Chondrocyte (in vitro differentiated cells): ENCODE results near the gene LRPAP1. TPM values are rescaled to one million over a fixed set of nuclear protein-coding genes. Genes with fewer than 3 reads are reported as not detected.

Experiments used
- DNase-seq: peaks from one replicate; pipeline ENCODE4 v3.0.0; 2021; ENCODE audit warnings: mixed read lengths, low spot score
- H3K27ac Mint-ChIP-seq: one replicate; pipeline ENCODE4 v1.8.0; 2021; ENCODE audit warnings: mild to moderate bottlenecking, moderate library complexity, mixed read lengths; ENCODE audit not compliant: unreplicated experiment
- H3K27me3 Mint-ChIP-seq: 2 replicates; pipeline ENCODE4 v1.8.0; 2021; ENCODE audit warnings: low read depth, mixed read lengths
- H3K36me3 Mint-ChIP-seq: 2 replicates; pipeline ENCODE4 v1.8.0; 2021; ENCODE audit warnings: low read depth, mixed read lengths
- H3K4me1 Mint-ChIP-seq: 2 replicates; pipeline ENCODE4 v1.8.0; 2021; ENCODE audit warnings: low read depth, mild to moderate bottlenecking, mixed read lengths
- H3K4me3 Mint-ChIP-seq: one replicate; pipeline ENCODE4 v1.8.0; 2021; ENCODE audit warnings: mild to moderate bottlenecking, moderate library complexity, mixed read lengths; ENCODE audit not compliant: unreplicated experiment
- H3K9me3 Mint-ChIP-seq: 2 replicates; pipeline ENCODE4 v1.8.0; 2021; ENCODE audit warnings: low read depth, mixed read lengths
- CTCF ChIP-seq: fragments of 200-600 bp; sonication (generic); IDR thresholded peaks from 2 replicates; pipeline ENCODE4 v1.5.0; 2021; ENCODE audit warnings: antibody characterized with exemption, mild to moderate bottlenecking, moderate library complexity
- total RNA-seq: library from RNA; stranded (reverse); gene quantifications from 3 replicates; pipeline ENCODE4 v1.2.1, GENCODE V29; 2021

LRPAP1 gene
- total RNA-seq, 1 donor from 2014 or later, result 135 TPM

GRCh38 chr4:3525532-3526430 lies 6.4 kb downstream of the LRPAP1 start:
- Mint-ChIP-seq H3K36me3 (peaks cover 8% of the 10 kb centered on the region), H3K27me3 (no peaks in the 10 kb centered on the region)

GRCh38 chr4:3524920-3525319 lies 7.3 kb downstream of the LRPAP1 start:
- Mint-ChIP-seq H3K4me1 (peaks cover 1% of the 10 kb centered on the region), H3K4me3 (no peak overlapping the region), H3K9me3 (no peaks in the 10 kb centered on the region), H3K36me3 (peaks cover 8% of the 10 kb centered on the region), H3K27ac (no peak overlapping the region), H3K27me3 (no peaks in the 10 kb centered on the region)
- DNase-seq, result peak; percentile 56
- TF ChIP-seq CTCF, result no peak

More at GRCh38 chr4:3525532-3526430, 6.4 kb downstream of the LRPAP1 start:
- no peak overlapping the region for H3K27ac Mint-ChIP-seq
- H3K4me3 Mint-ChIP-seq, result no peak overlapping the region
- peak; percentile 71 for DNase-seq
- TF ChIP-seq CTCF, result no peak
- no peaks in the 10 kb centered on the region for H3K9me3 Mint-ChIP-seq
- peaks cover 8% of the 10 kb centered on the region for H3K4me1 Mint-ChIP-seq

GRCh38 chr4:3524349-3524748 lies 7.9 kb downstream of the LRPAP1 start:
- TF ChIP-seq CTCF, result no peak
- Mint-ChIP-seq H3K9me3 (no peaks in the 10 kb centered on the region), H3K4me1 (no peaks in the 10 kb centered on the region), H3K4me3 (no peak overlapping the region), H3K27ac (no peak overlapping the region), H3K27me3 (no peaks in the 10 kb centered on the region), H3K36me3 (peaks cover 8% of the 10 kb centered on the region)
- DNase-seq, result peak; percentile 72

- H3K27me3 Mint-ChIP-seq, result no peaks in the 10 kb centered on the region
- DNase-seq, result peak; percentile 79
- no peaks in the 10 kb centered on the region for H3K4me1 Mint-ChIP-seq
- no peak overlapping the region for H3K27ac Mint-ChIP-seq
- H3K9me3 Mint-ChIP-seq, result no peaks in the 10 kb centered on the region
- no peak overlapping the region for H3K4me3 Mint-ChIP-seq
- no peak for TF ChIP-seq CTCF
- H3K36me3 Mint-ChIP-seq, result peaks cover 10% of the 10 kb centered on the region
These were observed 8.5 kb downstream of the LRPAP1 start for GRCh38 chr4:3523628-3524221.

- H3K27me3 Mint-ChIP-seq, result no peaks in the 10 kb centered on the region
- H3K9me3 Mint-ChIP-seq, result no peaks in the 10 kb centered on the region
These were observed 9.0 kb downstream of the LRPAP1 start for GRCh38 chr4:3523146-3523627.

More at GRCh38 chr4:3523146-3523627, 9.0 kb downstream of the LRPAP1 start:
- Mint-ChIP-seq H3K27ac (no peak overlapping the region), H3K36me3 (peaks cover 10% of the 10 kb centered on the region), H3K4me1 (no peaks in the 10 kb centered on the region), H3K4me3 (no peak overlapping the region)
- TF ChIP-seq CTCF, result no peak
- DNase-seq, result peak; percentile 58
